CD14-positive monocyte (primary cell): ENCODE results near the gene MARK4. TPM values are rescaled to one million over a fixed set of nuclear protein-coding genes. Genes with fewer than 3 reads are reported as not detected.

ENCODE experiments used
- DNase-seq, 3 donors: peaks; one replicate each; pipeline ENCODE4 v3.0.0-alpha.2; 2011 to 2022
- H2AFZ ChIP-seq: 2 replicates; pipeline ENCODE4 v1.6.0; 2012; ENCODE audit warnings: mild to moderate bottlenecking, low read depth, low read length, inconsistent platforms; ENCODE audit not compliant: insufficient read depth, poor library complexity, severe bottlenecking
- H3K27ac ChIP-seq, 2 donors: 1 replicate in 1 of 2; 2 replicates in 1 of 2; pipeline ENCODE4 v1.5.1; 2012 to 2013; ENCODE audit warnings: low read length in 2 of 2, control low read depth in 1 of 2, inconsistent platforms in 1 of 2, low read depth in 1 of 2, mild to moderate bottlenecking in 1 of 2
- H3K27me3 ChIP-seq, 2 donors: one replicate each; pipeline versions ENCODE4 v1.6.0 to v1.6.1; 2011 to 2013; ENCODE audit warnings: low read length in 2 of 2; ENCODE audit not compliant: control insufficient read depth in 2 of 2, insufficient read depth in 2 of 2
- H3K36me3 ChIP-seq, 2 donors: replicated peaks in 1 of 2; 1 replicate in 1 of 2; 2 replicates in 1 of 2; pipeline versions ENCODE4 v1.5.1 to v1.6.1; 2012 to 2013; ENCODE audit warnings: low read length in 2 of 2, control low read depth in 1 of 2, inconsistent platforms in 1 of 2, mild to moderate bottlenecking in 1 of 2; ENCODE audit not compliant: insufficient read depth in 2 of 2, control insufficient read depth in 1 of 2
- H3K4me1 ChIP-seq, 2 donors: 1 replicate in 1 of 2; 2 replicates in 1 of 2; pipeline versions ENCODE4 v1.5.1 to v1.6.1; 2012 to 2013; ENCODE audit warnings: low read length in 2 of 2, control low read depth in 1 of 2, inconsistent platforms in 1 of 2, mild to moderate bottlenecking in 1 of 2, moderate library complexity in 1 of 2; ENCODE audit not compliant: insufficient read depth in 2 of 2, control insufficient read depth in 1 of 2
- H3K4me2 ChIP-seq: replicated peaks from 2 replicates; pipeline ENCODE3; 2012; ENCODE audit warnings: low read length, moderate library complexity, mild to moderate bottlenecking; ENCODE audit not compliant: poor library complexity, severe bottlenecking; ENCODE audit errors: extremely low read depth
- H3K4me3 ChIP-seq, 3 experiments: fragments of 200-600 bp in 1 of 3; sonication (generic) in 1 of 3; replicated peaks in 1 of 3; 1 replicate in 2 of 3; 2 replicates in 1 of 3; pipeline ENCODE4 v1.5.1; 2011 to 2013; ENCODE audit warnings: low read length in 3 of 3, mild to moderate bottlenecking in 3 of 3, control low read depth in 2 of 3, low read depth in 2 of 3, inconsistent platforms in 1 of 3, moderate library complexity in 1 of 3
- H3K79me2 ChIP-seq: 2 replicates; pipeline ENCODE4 v1.6.0; 2012; ENCODE audit warnings: mild to moderate bottlenecking, control low read depth, inconsistent platforms, low read length, moderate library complexity; ENCODE audit not compliant: insufficient read depth
- H3K9ac ChIP-seq: 2 replicates; pipeline ENCODE4 v1.6.0; 2017; ENCODE audit warnings: low read length, mild to moderate bottlenecking; ENCODE audit not compliant: insufficient read depth, poor library complexity, severe bottlenecking
- H3K9me3 ChIP-seq, 2 donors: replicated peaks in 1 of 2; 1 replicate in 1 of 2; 2 replicates in 1 of 2; pipeline versions ENCODE4 v1.5.1 to v1.6.1; 2012 to 2013; ENCODE audit warnings: low read length in 2 of 2, control low read depth in 1 of 2; ENCODE audit not compliant: control insufficient read depth in 1 of 2, insufficient read depth in 1 of 2
- H4K20me1 ChIP-seq: 2 replicates; pipeline ENCODE4 v1.6.0; 2012; ENCODE audit warnings: mild to moderate bottlenecking, low read length, control low read depth, moderate library complexity; ENCODE audit not compliant: insufficient read depth
- H3K27ac Mint-ChIP-seq, 7 donors: one replicate each; pipeline ENCODE4 v1.8.0; 2020; ENCODE audit warnings: mild to moderate bottlenecking in 7 of 7, mixed read lengths in 7 of 7, moderate library complexity in 6 of 7, inconsistent platforms in 2 of 7
- H3K27me3 Mint-ChIP-seq, 3 donors: one replicate each; pipeline ENCODE4 v1.8.0; 2021 to 2022; ENCODE audit warnings: low read depth in 3 of 3, mild to moderate bottlenecking in 3 of 3, mixed read lengths in 3 of 3, moderate library complexity in 3 of 3, inconsistent platforms in 1 of 3
- H3K36me3 Mint-ChIP-seq, 2 donors: one replicate each; pipeline ENCODE4 v1.8.0; 2020; ENCODE audit warnings: mixed read lengths in 2 of 2, inconsistent platforms in 1 of 2, mild to moderate bottlenecking in 1 of 2
- H3K4me1 Mint-ChIP-seq: one replicate; pipeline ENCODE4 v1.8.0; 2020; ENCODE audit warnings: mild to moderate bottlenecking, mixed read lengths
- H3K4me3 Mint-ChIP-seq, 2 donors: one replicate each; pipeline ENCODE4 v1.8.0; 2020; ENCODE audit warnings: mild to moderate bottlenecking in 2 of 2, mixed read lengths in 2 of 2, moderate library complexity in 1 of 2
- H3K9me3 Mint-ChIP-seq, 7 donors: one replicate each; pipeline ENCODE4 v1.8.0; 2020 to 2022; ENCODE audit warnings: mixed read lengths in 7 of 7, mild to moderate bottlenecking in 6 of 7, moderate library complexity in 6 of 7, inconsistent platforms in 2 of 7
- WGBS: methylation state at CpG from one replicate; pipeline ENCODE4 v1.1.5; 2013; ENCODE audit warnings: missing lambda C conversion rate; ENCODE audit not compliant: insufficient coverage; 5-methylcytosine and 5-hydroxymethylcytosine counted together
- intact Hi-C, 2 donors: fragments of 100-400 bp; cut with micrococcal nuclease; formaldehyde crosslinking; loops; one replicate each; pipeline versions ENCODE4 v1.15.0 to v1.15.1; 2023
- polyA plus RNA-seq, 3 donors: library from polyadenylated mRNA; depleted of rRNA in 1 of 3; unstranded in 2 of 3; stranded (reverse) in 1 of 3; fragments of 300-500 nt in 2 of 3; fragments of >200 nt in 1 of 3; fragmentation: Illumina TruSeq in 2 of 3; gene quantifications; 1 replicate in 2 of 3; 2 replicates in 1 of 3; pipeline ENCODE4 v1.2.3, GENCODE V29; 2012 to 2021
- TF ChIP-seq, protein P1 (sequence below): fragments of 200-600 bp; IDR thresholded peaks from one replicate; pipeline ENCODE4 v1.8.0; 2022; ENCODE audit warnings: antibody characterized with exemption, mild to moderate bottlenecking

The MARK4 gene
- polyA plus RNA-seq, 3 donors, result 0.59 to 18.4 (median 0.69) TPM

DNA sequence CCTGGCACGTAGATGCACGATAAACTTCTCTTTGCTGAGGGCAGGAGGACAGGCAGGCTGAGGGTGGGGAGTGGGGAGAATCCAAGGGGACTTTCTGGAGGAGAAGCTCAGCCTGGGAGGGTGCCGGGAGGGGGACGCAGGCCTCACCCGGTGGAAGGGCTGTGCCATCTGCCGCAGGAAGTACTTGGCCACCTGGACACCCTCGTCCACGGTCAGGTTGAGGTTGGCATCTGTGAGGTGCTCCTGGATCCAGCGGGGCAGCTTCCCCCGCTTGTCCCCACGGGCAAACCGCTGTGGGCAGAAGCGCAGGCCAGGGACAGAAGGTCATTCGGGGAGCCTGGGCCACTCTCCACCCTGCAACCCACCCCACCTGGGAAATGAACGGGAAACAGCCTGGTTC is 101.0 kb downstream of the MARK4 start:
- Mint-ChIP-seq H3K27ac (no peak overlapping the region), H3K36me3 (peaks cover 49 to 63% of the 10 kb centered on the region in 2 donors), H3K27me3 (peaks cover 0 to 8% (median 6%) of the 10 kb centered on the region in 3 donors), H3K4me1 (no peaks in the 10 kb centered on the region), H3K4me3 (no peak overlapping the region), H3K9me3 (peaks cover 0 to 3% (median 0%) of the 10 kb centered on the region in 7 donors)
- no peaks in the 10 kb centered on the region for H3K9me3 ChIP-seq
- no peaks in the 10 kb centered on the region for H4K20me1 ChIP-seq
- no peak overlapping the region for H3K4me3 ChIP-seq
- H3K27ac ChIP-seq, result no peak overlapping the region
- WGBS, result 93% methylated on average over 12 of the region's 15 CpGs
- TF ChIP-seq, protein P1, sequence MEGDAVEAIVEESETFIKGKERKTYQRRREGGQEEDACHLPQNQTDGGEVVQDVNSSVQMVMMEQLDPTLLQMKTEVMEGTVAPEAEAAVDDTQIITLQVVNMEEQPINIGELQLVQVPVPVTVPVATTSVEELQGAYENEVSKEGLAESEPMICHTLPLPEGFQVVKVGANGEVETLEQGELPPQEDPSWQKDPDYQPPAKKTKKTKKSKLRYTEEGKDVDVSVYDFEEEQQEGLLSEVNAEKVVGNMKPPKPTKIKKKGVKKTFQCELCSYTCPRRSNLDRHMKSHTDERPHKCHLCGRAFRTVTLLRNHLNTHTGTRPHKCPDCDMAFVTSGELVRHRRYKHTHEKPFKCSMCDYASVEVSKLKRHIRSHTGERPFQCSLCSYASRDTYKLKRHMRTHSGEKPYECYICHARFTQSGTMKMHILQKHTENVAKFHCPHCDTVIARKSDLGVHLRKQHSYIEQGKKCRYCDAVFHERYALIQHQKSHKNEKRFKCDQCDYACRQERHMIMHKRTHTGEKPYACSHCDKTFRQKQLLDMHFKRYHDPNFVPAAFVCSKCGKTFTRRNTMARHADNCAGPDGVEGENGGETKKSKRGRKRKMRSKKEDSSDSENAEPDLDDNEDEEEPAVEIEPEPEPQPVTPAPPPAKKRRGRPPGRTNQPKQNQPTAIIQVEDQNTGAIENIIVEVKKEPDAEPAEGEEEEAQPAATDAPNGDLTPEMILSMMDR, result no peak
- no peaks in the 10 kb centered on the region for H3K27me3 ChIP-seq
- DNase-seq, result no peak
- intact Hi-C loops, result no loop called here
- H3K4me1 ChIP-seq, result no peaks in the 10 kb centered on the region
- no peak overlapping the region for H3K4me2 ChIP-seq
- H3K79me2 ChIP-seq, result no peaks in the 10 kb centered on the region
- no peak overlapping the region for H3K9ac ChIP-seq
- H3K36me3 ChIP-seq, result peaks cover 33 to 61% of the 10 kb centered on the region in 2 donors
- H2AFZ ChIP-seq, result no peak overlapping the region

DNA sequence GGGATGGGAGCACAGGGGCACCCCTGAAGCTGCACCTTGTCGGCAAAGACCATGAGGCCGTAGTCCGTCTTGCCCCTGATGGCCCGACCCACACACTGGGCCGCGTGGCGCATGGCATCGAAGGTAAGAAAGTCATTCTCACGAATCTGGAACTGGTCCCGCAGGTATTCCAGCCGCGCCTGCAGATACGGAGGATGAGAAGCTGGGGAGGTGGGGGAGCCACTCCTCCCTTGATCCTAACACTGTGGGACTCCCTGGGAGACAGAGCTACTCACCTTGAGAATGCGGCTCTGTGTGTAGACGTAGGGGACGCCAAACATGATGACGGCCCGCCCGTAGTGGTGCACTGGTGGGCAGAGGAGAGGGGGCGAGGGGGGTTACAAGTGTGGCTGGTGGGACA is 101.4 kb downstream of the MARK4 start:
- Histone ChIP-seq H3K4me1 (no peaks in the 10 kb centered on the region), H2AFZ (no peak overlapping the region), H3K36me3 (peaks cover 33 to 65% of the 10 kb centered on the region in 2 donors), H3K9me3 (no peaks in the 10 kb centered on the region), H4K20me1 (no peaks in the 10 kb centered on the region), H3K4me3 (no peak overlapping the region), H3K4me2 (no peak overlapping the region), H3K27me3 (no peaks in the 10 kb centered on the region), H3K27ac (no peak overlapping the region), H3K9ac (no peak overlapping the region), H3K79me2 (no peaks in the 10 kb centered on the region)
- H3K4me3 Mint-ChIP-seq, result no peak overlapping the region
- peaks cover 0 to 3% (median 0%) of the 10 kb centered on the region in 7 donors for H3K9me3 Mint-ChIP-seq
- DNase-seq, result no peak
- H3K36me3 Mint-ChIP-seq, result peaks cover 52 to 66% of the 10 kb centered on the region in 2 donors
- intact Hi-C loops, result no loop called here
- TF ChIP-seq, protein P1, result no peak
- H3K4me1 Mint-ChIP-seq, result no peaks in the 10 kb centered on the region
- H3K27ac Mint-ChIP-seq, result no peak overlapping the region
- peaks cover 0 to 4% (median 3%) of the 10 kb centered on the region in 3 donors for H3K27me3 Mint-ChIP-seq
- 100% methylated on average over 13 of the region's 20 CpGs for WGBS
